ENCODE data around the gene COMMD6.

GRCh38 chr13:75492389-75492788 is 45.3 kb downstream of the COMMD6 start:
- TF ChIP-seq, protein P1, sequence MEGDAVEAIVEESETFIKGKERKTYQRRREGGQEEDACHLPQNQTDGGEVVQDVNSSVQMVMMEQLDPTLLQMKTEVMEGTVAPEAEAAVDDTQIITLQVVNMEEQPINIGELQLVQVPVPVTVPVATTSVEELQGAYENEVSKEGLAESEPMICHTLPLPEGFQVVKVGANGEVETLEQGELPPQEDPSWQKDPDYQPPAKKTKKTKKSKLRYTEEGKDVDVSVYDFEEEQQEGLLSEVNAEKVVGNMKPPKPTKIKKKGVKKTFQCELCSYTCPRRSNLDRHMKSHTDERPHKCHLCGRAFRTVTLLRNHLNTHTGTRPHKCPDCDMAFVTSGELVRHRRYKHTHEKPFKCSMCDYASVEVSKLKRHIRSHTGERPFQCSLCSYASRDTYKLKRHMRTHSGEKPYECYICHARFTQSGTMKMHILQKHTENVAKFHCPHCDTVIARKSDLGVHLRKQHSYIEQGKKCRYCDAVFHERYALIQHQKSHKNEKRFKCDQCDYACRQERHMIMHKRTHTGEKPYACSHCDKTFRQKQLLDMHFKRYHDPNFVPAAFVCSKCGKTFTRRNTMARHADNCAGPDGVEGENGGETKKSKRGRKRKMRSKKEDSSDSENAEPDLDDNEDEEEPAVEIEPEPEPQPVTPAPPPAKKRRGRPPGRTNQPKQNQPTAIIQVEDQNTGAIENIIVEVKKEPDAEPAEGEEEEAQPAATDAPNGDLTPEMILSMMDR (IDR thresholded peaks at IDR 0.05), result no peak
- TF ChIP-seq POLR2A (IDR thresholded peaks at IDR 0.05), result no peak

Data from adrenal gland (tissue), 5 donors.